Smooth muscle cell (in vitro differentiated cells): Measurements from ENCODE around the gene GAREM1. TPM values are rescaled to one million over a fixed set of nuclear protein-coding genes. Genes with fewer than 3 reads are reported as not detected.
"Not testable (repeated sequence)": the region's sequence is repeated elsewhere in the genome, so short reads cannot be mapped to it uniquely, and the experiment has no call there.

Source experiments
- DNase-seq: peaks from one replicate; lab custom pipeline; 2025; ENCODE audit not compliant: unreplicated experiment; lab: John Stamatoyannopoulos, UW
- H2AFZ ChIP-seq: fragments of 200-600 bp; sonication (generic); 2 replicates; pipeline ENCODE4 v1.6.0; 2016; ENCODE audit warnings: antibody characterized with exemption, low read depth, mild to moderate bottlenecking
- H3F3A ChIP-seq: fragments of 200-600 bp; sonication (generic); 2 replicates; pipeline ENCODE4 v1.6.0; 2017; ENCODE audit warnings: antibody characterized with exemption, low read depth
- H3K27ac ChIP-seq: fragments of 200-600 bp; sonication (generic); 2 replicates; pipeline ENCODE4 v1.5.1; 2016; ENCODE audit warnings: low read depth, mild to moderate bottlenecking
- H3K27me3 ChIP-seq: fragments of 200-600 bp; sonication (generic); 2 replicates; pipeline ENCODE4 v1.6.1; 2016; ENCODE audit warnings: low read depth, mild to moderate bottlenecking
- H3K36me3 ChIP-seq: fragments of 200-600 bp; sonication (generic); 2 replicates; pipeline ENCODE4 v1.5.1; 2016; ENCODE audit warnings: low read depth
- H3K4me1 ChIP-seq: fragments of 200-600 bp; sonication (generic); 2 replicates; pipeline ENCODE4 v1.5.1; 2016; ENCODE audit warnings: low read depth
- H3K4me2 ChIP-seq: fragments of 200-600 bp; sonication (generic); 2 replicates; pipeline ENCODE4 v1.6.0; 2016; ENCODE audit warnings: mild to moderate bottlenecking
- H3K4me3 ChIP-seq: fragments of 200-600 bp; sonication (generic); 2 replicates; pipeline ENCODE4 v1.5.1; 2016; ENCODE audit warnings: mild to moderate bottlenecking
- H3K79me2 ChIP-seq: fragments of 200-600 bp; sonication (generic); 2 replicates; pipeline ENCODE4 v1.6.0; 2016; ENCODE audit warnings: low read depth, mild to moderate bottlenecking
- H3K9ac ChIP-seq: fragments of 200-600 bp; sonication (generic); 2 replicates; pipeline ENCODE4 v1.6.0; 2016; ENCODE audit warnings: low read depth
- H3K9me3 ChIP-seq: fragments of 200-600 bp; sonication (generic); replicated peaks from 2 replicates; pipeline ENCODE4 v1.5.1; 2016; ENCODE audit warnings: low read depth
- H4K20me1 ChIP-seq: fragments of 200-600 bp; sonication (generic); 2 replicates; pipeline ENCODE4 v1.6.0; 2016; ENCODE audit warnings: low read depth
- CTCF ChIP-seq: fragments of 200-600 bp; sonication (generic); IDR thresholded peaks from 2 replicates; pipeline ENCODE4 v1.5.1; 2017; ENCODE audit warnings: borderline replicate concordance, mild to moderate bottlenecking, antibody characterized with exemption; ENCODE audit not compliant: insufficient read depth, poor library complexity, severe bottlenecking
- WGBS: methylation state at CpG from one replicate; pipeline ENCODE4 v1.1.7; 2016; ENCODE audit warnings: low lambda C conversion rate; 5-methylcytosine and 5-hydroxymethylcytosine counted together
- polyA plus RNA-seq: library from polyadenylated mRNA; unstranded; fragments of >200 nt; fragmentation: Nextera tagmentation; extraction: Ambion mirVana; gene quantifications from 2 replicates; pipeline ENCODE4 v1.2.1, GENCODE V29; 2016
- total RNA-seq: library from RNA; depleted of rRNA; stranded (reverse); fragments of >200 nt; gene quantifications from 2 replicates; pipeline ENCODE4 v1.2.3, GENCODE V29; 2014

The GAREM1 gene
- total and polyA plus RNA-seq, 2 experiments from 2014 or later: 0.33 to 13.4 TPM

- Histone ChIP-seq H3K4me1 (no peaks in the 10 kb centered on the region), H3K79me2 (no peaks in the 10 kb centered on the region), H3K36me3 (no peaks in the 10 kb centered on the region), H4K20me1 (no peaks in the 10 kb centered on the region), H3F3A (no peaks in the 10 kb centered on the region), H3K9ac (no peak overlapping the region), H2AFZ (no peak overlapping the region), H3K27ac (no peak overlapping the region), H3K4me2 (no peak overlapping the region), H3K4me3 (no peak overlapping the region), H3K27me3 (peaks cover 63% of the 10 kb centered on the region), H3K9me3 (no peaks in the 10 kb centered on the region)
- no peak for DNase-seq
- no peak for TF ChIP-seq CTCF
- WGBS: 94% methylated on average over 2 of the region's 2 CpGs
Measured at GRCh38 chr18:32476106-32476505, 5.4 kb upstream of the GAREM1 start.

DNA sequence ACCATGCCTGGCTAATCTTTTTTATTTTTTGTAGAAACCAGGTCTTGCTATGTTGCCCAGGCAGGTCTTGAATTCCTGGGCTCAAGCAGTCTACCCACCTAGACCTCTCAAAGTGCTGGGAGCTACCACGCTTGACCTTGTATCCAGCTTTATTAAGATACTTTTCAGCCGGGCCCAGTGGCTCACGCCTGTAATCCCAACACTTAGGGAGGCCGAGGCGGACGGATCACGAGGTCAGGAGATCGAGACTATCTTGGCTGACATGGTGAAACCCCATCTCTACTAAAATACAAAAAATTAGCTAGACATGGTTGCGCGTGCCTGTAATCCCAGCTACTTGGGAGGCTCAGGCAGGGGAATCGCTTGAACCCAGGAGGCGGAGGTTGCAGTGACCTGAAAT, 4.4 kb upstream of the GAREM1 start:
- DNase-seq, H3K36me3 ChIP-seq, H3K9me3 ChIP-seq, H3K4me2 ChIP-seq, H3K9ac ChIP-seq, H3K27ac ChIP-seq, H4K20me1 ChIP-seq, H3K79me2 ChIP-seq, H2AFZ ChIP-seq, H3F3A ChIP-seq, H3K4me1 ChIP-seq, H3K4me3 ChIP-seq: not testable (repeated sequence)
- peaks cover 54% of the 10 kb centered on the region for H3K27me3 ChIP-seq
- WGBS: 94% methylated on average over 12 of the region's 12 CpGs

DNA sequence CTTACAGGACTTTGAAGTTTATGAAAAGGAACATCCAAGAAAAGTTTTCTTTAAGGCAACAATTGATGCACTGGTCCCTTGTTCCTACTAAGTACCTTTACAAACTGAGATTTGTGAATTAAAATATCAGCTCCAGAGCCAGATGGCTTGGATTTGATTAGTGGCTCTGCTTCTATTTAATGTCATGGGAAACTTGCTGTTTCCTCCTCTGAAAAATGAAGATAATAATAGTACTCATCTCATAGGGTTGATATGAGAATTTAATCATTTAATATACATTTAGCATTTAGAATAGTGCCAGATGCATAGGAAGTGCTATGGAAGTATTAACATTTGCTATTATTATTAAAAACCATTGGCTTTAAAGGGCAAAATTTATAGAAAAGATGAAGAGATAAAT, 2.6 kb upstream of the GAREM1 start:
- Histone ChIP-seq H2AFZ (no peak overlapping the region), H3K27ac (no peak overlapping the region), H3K79me2 (no peaks in the 10 kb centered on the region), H3K9me3 (no peaks in the 10 kb centered on the region), H3K4me2 (no peak overlapping the region), H3K4me1 (peaks cover 14% of the 10 kb centered on the region), H3F3A (no peaks in the 10 kb centered on the region), H4K20me1 (no peaks in the 10 kb centered on the region), H3K27me3 (peaks cover 49% of the 10 kb centered on the region), H3K9ac (no peak overlapping the region), H3K36me3 (no peaks in the 10 kb centered on the region), H3K4me3 (no peak overlapping the region)
- TF ChIP-seq CTCF: no peak
- DNase-seq: no peak

DNA sequence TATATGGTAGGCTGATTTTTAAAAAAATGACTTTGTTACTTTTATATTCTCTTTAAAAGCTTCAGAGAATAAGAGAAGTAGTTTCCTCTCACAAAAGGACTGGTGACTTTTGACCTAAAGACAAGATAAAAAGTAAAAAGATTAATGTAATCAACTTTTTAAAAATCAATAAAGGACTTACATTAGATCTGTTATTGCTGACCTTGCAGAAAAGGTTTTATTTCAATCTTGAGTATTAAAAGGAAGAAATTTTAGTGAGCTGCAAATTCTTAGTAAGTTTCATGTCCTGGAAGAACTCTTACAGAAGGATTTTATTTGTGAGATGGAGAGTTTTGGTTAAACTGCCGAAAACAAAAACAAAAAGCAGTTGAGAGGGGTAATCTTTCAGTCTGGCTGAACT, 2.2 kb upstream of the GAREM1 start:
- no peaks in the 10 kb centered on the region for H3K36me3 ChIP-seq
- no peaks in the 10 kb centered on the region for H4K20me1 ChIP-seq
- peaks cover 14% of the 10 kb centered on the region for H3K4me1 ChIP-seq
- H3K27me3 ChIP-seq: peaks cover 49% of the 10 kb centered on the region
- H3K9ac ChIP-seq: no peak overlapping the region
- no peak overlapping the region for H3K4me2 ChIP-seq
- DNase-seq: no peak
- no peak for TF ChIP-seq CTCF
- no peak overlapping the region for H2AFZ ChIP-seq
- no peak overlapping the region for H3K4me3 ChIP-seq
- no peaks in the 10 kb centered on the region for H3F3A ChIP-seq
- no peak overlapping the region for H3K27ac ChIP-seq
- H3K79me2 ChIP-seq: no peaks in the 10 kb centered on the region
- H3K9me3 ChIP-seq: no peaks in the 10 kb centered on the region
- 0% methylated on average over 1 of the region's 1 CpG for WGBS
